Loucy (cell line): Measurements from ENCODE around the gene PLXNB2.
A peak's percentile ranks its signal among the peaks of the same experiment; 100 is the strongest.

Experiments used
- H2AFZ ChIP-seq: fragments of 200-600 bp; sonication (generic); 2 replicates; pipeline ENCODE4 v1.6.0; 2016; ENCODE audit warnings: antibody characterized with exemption, mild to moderate bottlenecking, low read length, moderate library complexity
- H3F3A ChIP-seq: fragments of 200-600 bp; 2 replicates; pipeline ENCODE4 v1.6.0; 2016; ENCODE audit warnings: antibody characterized with exemption, low read depth, mild to moderate bottlenecking
- H3K27me3 ChIP-seq: fragments of 200-600 bp; sonication (generic); 2 replicates; pipeline ENCODE4 v1.6.1; 2014; ENCODE audit warnings: low read length, mild to moderate bottlenecking; ENCODE audit not compliant: insufficient read depth, poor library complexity, severe bottlenecking
- H3K36me3 ChIP-seq: fragments of 200-600 bp; sonication (generic); 2 replicates; pipeline ENCODE4 v1.6.1; 2016; ENCODE audit warnings: low read length; ENCODE audit not compliant: insufficient read depth
- H3K4me1 ChIP-seq: fragments of 200-600 bp; sonication (generic); 2 replicates; pipeline ENCODE4 v1.5.1; 2014; ENCODE audit warnings: low read length, mild to moderate bottlenecking; ENCODE audit not compliant: insufficient read depth, poor library complexity, severe bottlenecking
- H3K4me2 ChIP-seq: fragments of 200-600 bp; sonication (generic); 2 replicates; pipeline ENCODE4 v1.6.0; 2014; ENCODE audit warnings: antibody characterized with exemption, low read length, low read depth, mild to moderate bottlenecking; ENCODE audit not compliant: poor library complexity, severe bottlenecking
- H3K4me3 ChIP-seq: fragments of 200-600 bp; sonication (generic); 2 replicates; pipeline ENCODE4 v1.5.1; 2014; ENCODE audit warnings: low read length, mild to moderate bottlenecking, mixed read lengths; ENCODE audit not compliant: poor library complexity, severe bottlenecking
- H3K79me2 ChIP-seq: fragments of 200-600 bp; sonication (generic); 2 replicates; pipeline ENCODE4 v1.6.1; 2014; ENCODE audit warnings: low read length; ENCODE audit not compliant: insufficient read depth
- H3K9ac ChIP-seq: fragments of 200-600 bp; sonication (generic); 2 replicates; pipeline ENCODE4 v1.6.0; 2014; ENCODE audit warnings: mild to moderate bottlenecking, low read depth, low read length, moderate library complexity; ENCODE audit not compliant: poor library complexity, severe bottlenecking
- H3K9me2 ChIP-seq: fragments of 200-600 bp; sonication (generic); replicated peaks from 2 replicates; pipeline ENCODE4 v1.6.1; 2016; ENCODE audit warnings: low read depth, low read length, mixed read lengths
- H3K9me3 ChIP-seq: fragments of 200-600 bp; sonication (generic); 2 replicates; pipeline ENCODE4 v1.6.1; 2014; ENCODE audit warnings: mild to moderate bottlenecking, antibody characterized with exemption, low read length, low read depth; ENCODE audit not compliant: insufficient read depth
- H4K20me1 ChIP-seq: fragments of 200-600 bp; sonication (generic); 2 replicates; pipeline ENCODE4 v1.6.0; 2014; ENCODE audit warnings: antibody characterized with exemption, low read length, mild to moderate bottlenecking; ENCODE audit not compliant: insufficient read depth, poor library complexity, severe bottlenecking
- EZH2phosphoT487 ChIP-seq: fragments of 200-600 bp; IDR thresholded peaks from 2 replicates; pipeline ENCODE4 v1.6.1; 2018; ENCODE audit warnings: antibody characterized with exemption, mild to moderate bottlenecking, moderate library complexity, borderline replicate concordance
- TF ChIP-seq, protein P1 (sequence below): fragments of 200-600 bp; sonication (generic); conservative IDR thresholded peaks from 2 replicates; pipeline ENCODE4 v1.5.1; 2014; ENCODE audit warnings: mild to moderate bottlenecking, antibody characterized with exemption, low read length

PLXNB2 gene

GRCh38 chr22:50238755-50239154 is 68.7 kb downstream of the PLXNB2 start:
- H3F3A ChIP-seq, result no peaks in the 10 kb centered on the region
- H4K20me1 ChIP-seq, result peaks cover 15% of the 10 kb centered on the region
- no peaks in the 10 kb centered on the region for H3K9me3 ChIP-seq
- no peak overlapping the region for H3K9ac ChIP-seq
- TF ChIP-seq, protein P1, sequence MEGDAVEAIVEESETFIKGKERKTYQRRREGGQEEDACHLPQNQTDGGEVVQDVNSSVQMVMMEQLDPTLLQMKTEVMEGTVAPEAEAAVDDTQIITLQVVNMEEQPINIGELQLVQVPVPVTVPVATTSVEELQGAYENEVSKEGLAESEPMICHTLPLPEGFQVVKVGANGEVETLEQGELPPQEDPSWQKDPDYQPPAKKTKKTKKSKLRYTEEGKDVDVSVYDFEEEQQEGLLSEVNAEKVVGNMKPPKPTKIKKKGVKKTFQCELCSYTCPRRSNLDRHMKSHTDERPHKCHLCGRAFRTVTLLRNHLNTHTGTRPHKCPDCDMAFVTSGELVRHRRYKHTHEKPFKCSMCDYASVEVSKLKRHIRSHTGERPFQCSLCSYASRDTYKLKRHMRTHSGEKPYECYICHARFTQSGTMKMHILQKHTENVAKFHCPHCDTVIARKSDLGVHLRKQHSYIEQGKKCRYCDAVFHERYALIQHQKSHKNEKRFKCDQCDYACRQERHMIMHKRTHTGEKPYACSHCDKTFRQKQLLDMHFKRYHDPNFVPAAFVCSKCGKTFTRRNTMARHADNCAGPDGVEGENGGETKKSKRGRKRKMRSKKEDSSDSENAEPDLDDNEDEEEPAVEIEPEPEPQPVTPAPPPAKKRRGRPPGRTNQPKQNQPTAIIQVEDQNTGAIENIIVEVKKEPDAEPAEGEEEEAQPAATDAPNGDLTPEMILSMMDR, result no peak
- TF ChIP-seq EZH2phosphoT487, result no peak
- H3K4me3 ChIP-seq, result no peak overlapping the region
- no peaks in the 10 kb centered on the region for H3K27me3 ChIP-seq
- peaks cover 70% of the 10 kb centered on the region for H3K79me2 ChIP-seq
- peaks cover 17% of the 10 kb centered on the region for H3K4me1 ChIP-seq
- H3K4me2 ChIP-seq, result no peak overlapping the region
- H2AFZ ChIP-seq, result no peak overlapping the region
- H3K36me3 ChIP-seq, result no peaks in the 10 kb centered on the region; the same call in 1 of the 2 replicates
- no peaks in the 10 kb centered on the region for H3K9me2 ChIP-seq

DNA sequence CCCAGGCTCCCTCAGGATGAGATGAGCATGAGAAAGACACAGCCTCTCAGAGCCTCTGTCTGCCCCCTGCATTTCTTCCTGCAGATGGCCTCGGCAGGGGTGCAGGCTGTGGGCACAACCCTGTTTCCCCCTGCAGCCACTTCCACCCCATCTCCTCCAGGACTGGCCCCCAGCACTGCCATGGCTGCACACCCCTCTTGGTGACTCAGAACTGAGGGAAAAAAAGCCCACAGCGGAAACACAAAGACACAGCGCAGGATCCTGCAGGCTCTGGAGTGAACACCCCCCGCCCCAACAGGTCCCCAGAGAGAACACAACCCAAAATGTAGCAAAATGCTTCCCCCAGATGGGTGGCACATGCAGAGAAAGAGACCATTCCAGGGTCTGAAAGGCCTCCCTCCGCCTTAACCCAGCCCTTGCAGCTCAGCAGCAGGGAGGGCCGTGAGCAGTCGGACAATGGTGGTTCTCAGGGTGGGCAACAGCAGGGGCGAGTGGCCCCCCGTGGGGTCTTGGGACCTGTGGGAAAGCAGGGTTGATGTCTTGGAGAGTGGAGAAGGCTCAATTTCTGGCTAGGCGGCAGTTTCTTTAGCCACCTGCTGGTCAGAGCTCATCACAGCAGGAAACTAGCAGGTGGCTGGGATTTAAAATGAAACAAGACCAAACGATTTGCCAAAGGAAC is 70.6 kb downstream of the PLXNB2 start:
- peaks cover 10% of the 10 kb centered on the region for H3K4me1 ChIP-seq
- H3K79me2 ChIP-seq, result peaks cover 53% of the 10 kb centered on the region; the same call in 1 of the 2 replicates
- no peaks in the 10 kb centered on the region for H3K9me2 ChIP-seq
- no peaks in the 10 kb centered on the region for H3K27me3 ChIP-seq
- H3K36me3 ChIP-seq, result peaks cover 9% of the 10 kb centered on the region; the same call in 1 of the 2 replicates
- H4K20me1 ChIP-seq, result peaks cover 7% of the 10 kb centered on the region
- no peak overlapping the region for H3K9ac ChIP-seq
- no peak overlapping the region for H3K4me3 ChIP-seq
- H3K4me2 ChIP-seq, result no peak overlapping the region
- no peak for TF ChIP-seq EZH2phosphoT487
- TF ChIP-seq, protein P1, result peak; percentile 64
- H3K9me3 ChIP-seq, result no peaks in the 10 kb centered on the region
- H2AFZ ChIP-seq, result no peak overlapping the region
- no peaks in the 10 kb centered on the region for H3F3A ChIP-seq

- no peaks in the 10 kb centered on the region for H3K9me2 ChIP-seq
- H3K9me3 ChIP-seq, result no peaks in the 10 kb centered on the region
- H3K79me2 ChIP-seq, result peaks cover 23% of the 10 kb centered on the region; the same call in 1 of the 2 replicates
- H3K9ac ChIP-seq, result no peak overlapping the region
- H3K4me1 ChIP-seq, result no peaks in the 10 kb centered on the region
- no peaks in the 10 kb centered on the region for H3K27me3 ChIP-seq
- no peak overlapping the region for H3K4me3 ChIP-seq
- H3F3A ChIP-seq, result no peaks in the 10 kb centered on the region
- no peaks in the 10 kb centered on the region for H4K20me1 ChIP-seq
- TF ChIP-seq EZH2phosphoT487, result no peak
- TF ChIP-seq, protein P1, result no peak
- no peak overlapping the region for H3K4me2 ChIP-seq
- H2AFZ ChIP-seq, result no peak overlapping the region
- peaks cover 9% of the 10 kb centered on the region; the same call in 1 of the 2 replicates for H3K36me3 ChIP-seq
Observed at GRCh38 chr22:50233223-50233622, 74.2 kb downstream of the PLXNB2 start.
